HepG2 (cell line): ENCODE measurements around the gene CYP19A1. TPM values are rescaled to one million over a fixed set of nuclear protein-coding genes. Genes with fewer than 3 reads are reported as not detected.

Source experiments
- CHCHD3 ChIP-seq: sonication (generic); formaldehyde crosslinking; IDR thresholded peaks from 2 replicates; pipeline ENCODE4 v1.8.0; 2022; ENCODE audit warnings: mild to moderate bottlenecking, missing genetic modification reagents, moderate library complexity
- E2F1 ChIP-seq: sonication (generic); formaldehyde crosslinking; IDR thresholded peaks from 2 replicates; pipeline ENCODE4 v1.5.0; 2020; ENCODE audit warnings: missing genetic modification reagents
- GPN1 ChIP-seq: sonication (generic); formaldehyde crosslinking; IDR thresholded peaks from 2 replicates; pipeline ENCODE4 v1.5.1; 2020; ENCODE audit warnings: missing genetic modification reagents, borderline replicate concordance
- HOMEZ ChIP-seq: IDR thresholded peaks from 2 replicates; pipeline ENCODE4 v1.6.1; 2016; ENCODE audit warnings: low read depth
- ISL2 ChIP-seq: sonication (generic); formaldehyde crosslinking; IDR thresholded peaks from 2 replicates; pipeline ENCODE4 v1.5.0; 2020; ENCODE audit warnings: missing genetic modification reagents
- MLX ChIP-seq: IDR thresholded peaks from 2 replicates; pipeline ENCODE4 v1.6.1; 2016
- MNT ChIP-seq: fragments of 450-650 bp; IDR thresholded peaks from 2 replicates; pipeline ENCODE4 v1.6.1; 2016
- POLR2AphosphoS5 ChIP-seq: IDR thresholded peaks from 2 replicates; pipeline ENCODE4 v1.6.1; 2012; ENCODE audit warnings: low read depth, low read length
- RAD51 ChIP-seq: fragments of 450-650 bp; IDR thresholded peaks from 2 replicates; pipeline ENCODE4 v1.6.1; 2016; ENCODE audit warnings: borderline replicate concordance
- RXRB ChIP-seq: IDR thresholded peaks from 2 replicates; pipeline ENCODE4 v1.6.1; 2016; ENCODE audit warnings: borderline replicate concordance, missing genetic modification reagents, missing compliant biosample characterization
- SP1 ChIP-seq, 2 experiments: fragments of 450-650 bp in 1 of 2; sonication (generic) in 1 of 2; formaldehyde crosslinking in 1 of 2; IDR thresholded peaks; 2 replicates each; pipeline versions ENCODE4 v1.4.0 to v1.6.1; 2016 to 2020; ENCODE audit warnings: missing genetic modification reagents in 1 of 2
- SYNCRIP ChIP-seq: fragments of 200-400 bp; formaldehyde crosslinking; IDR thresholded peaks from 2 replicates; pipeline ENCODE4 v1.6.1; 2018; ENCODE audit warnings: mild to moderate bottlenecking, low read depth, low read length; ENCODE audit not compliant: insufficient read depth
- TAF1 ChIP-seq: sonication (generic); formaldehyde crosslinking; IDR thresholded peaks from 2 replicates; pipeline ENCODE4 v1.4.0; 2020; ENCODE audit warnings: missing genetic modification reagents
- ZC3H13 ChIP-seq: sonication (generic); formaldehyde crosslinking; IDR thresholded peaks from 2 replicates; pipeline ENCODE4 v1.8.1; 2023; ENCODE audit warnings: mild to moderate bottlenecking, missing genetic modification reagents, moderate library complexity
- ZC3H4 ChIP-seq: sonication (generic); formaldehyde crosslinking; IDR thresholded peaks from 2 replicates; pipeline ENCODE4 v1.4.0; 2020; ENCODE audit warnings: missing genetic modification reagents, borderline replicate concordance
- ZNF264 ChIP-seq: sonication (generic); formaldehyde crosslinking; IDR thresholded peaks from 2 replicates; pipeline ENCODE4 v1.4.0; 2020; ENCODE audit warnings: missing genetic modification reagents
- ZNF646 ChIP-seq: sonication (generic); formaldehyde crosslinking; IDR thresholded peaks from 2 replicates; pipeline ENCODE4 v1.9.0; 2021; ENCODE audit warnings: mild to moderate bottlenecking, missing genetic modification reagents
- polyA plus RNA-seq, 8 experiments: library from polyadenylated mRNA; depleted of rRNA in 3 of 8; stranded (reverse) in 7 of 8; unstranded in 1 of 8; fragments of >200 nt; fragmentation: Illumina TruSeq in 4 of 8; extraction: Trizol in 4 of 8; gene quantifications; 2 replicates each; pipeline versions ENCODE4 v1.2.1 to v1.2.3, GENCODE V29; 2011 to 2016; ENCODE audit warnings: low read depth in 4 of 8, missing spikeins in 1 of 8, mixed read lengths in 1 of 8; ENCODE audit not compliant: insufficient read depth in 1 of 8
- total RNA-seq, 5 experiments: library from RNA; depleted of rRNA; stranded (reverse); fragments of >200 nt; fragmentation: Illumina TruSeq; extraction: Trizol; gene quantifications; 2 replicates each; pipeline ENCODE4 v1.2.3, GENCODE V29; 2016; ENCODE audit warnings: low read depth in 1 of 5

Gene CYP19A1
- total and polyA plus RNA-seq, 2 of the 13 experiments (the other 11 are each of a cell fraction or from before 2014, with no cell fraction given): 10.9 to 23.0 TPM

- no peak for TF ChIP-seq ZNF646
- TF ChIP-seq E2F1: 0 out of 2 replicates have a peak, but pooled peaks have one; percentile 26
- TF ChIP-seq CHCHD3 (CRISPR knock-in tag): no peak
- TF ChIP-seq ISL2 (CRISPR knock-in tag): 0 out of 2 replicates have a peak, but pooled peaks have one; percentile 33
- TF ChIP-seq ZNF264 (CRISPR knock-in tag): no peak
- no peak for TF ChIP-seq SP1 (IDR thresholded peaks at IDR 0.05)
- no peak for TF ChIP-seq SP1 (CRISPR knock-in tag; IDR thresholded peaks at IDR 0.05)
- no peak for TF ChIP-seq ZC3H4 (CRISPR knock-in tag)
- TF ChIP-seq MLX (CRISPR knock-in tag): peak; percentile 40; the same call in 1 of the 2 replicates
- no peak for TF ChIP-seq GPN1 (CRISPR knock-in tag)
- peak; percentile 84 for TF ChIP-seq RXRB (CRISPR knock-in tag)
- TF ChIP-seq RAD51: no peak
- no peak for TF ChIP-seq MNT
- TF ChIP-seq POLR2AphosphoS5: no peak; the same call in 1 of the 2 replicates
- no peak; the same call in 1 of the 2 replicates for TF ChIP-seq TAF1 (CRISPR knock-in tag)
- peak; percentile 68 for TF ChIP-seq HOMEZ (CRISPR knock-in tag)
- TF ChIP-seq SYNCRIP: no peak
- TF ChIP-seq ZC3H13 (CRISPR knock-in tag): no peak
These were observed 19.8 kb downstream of the CYP19A1 start (continued) for GRCh38 chr15:51318382-51319150.
